ENCODE measurements around the gene GLB1L3.
A peak's percentile ranks its signal among the peaks of the same experiment; 100 is the strongest.

The GLB1L3 gene

GRCh38 chr11:134275534-134276395, at the start of gene GLB1L3:
Gene GLB1L3, plus strand, starts transcription at chr11:134276379. Its CDS starts 362 bp downstream, at chr11:134276741.
- peaks cover 6 to 26% of the 10 kb centered on the region in 2 donors for H3K4me1 ChIP-seq (ENCODE audit: control insufficient read depth in 1 of 2, insufficient read depth in 2 of 2, low read length in 2 of 2)
- peaks cover 52% of the 10 kb centered on the region for H3K27me3 ChIP-seq (ENCODE audit: low read depth, low read length)
- no peaks in the 10 kb centered on the region for H3K36me3 ChIP-seq (ENCODE audit: control insufficient read depth in 1 of 2, insufficient read depth in 2 of 2, low read length in 2 of 2)
- H3K4me3 ChIP-seq (ENCODE audit: low read depth in 1 of 2, low read length in 2 of 2), result peak within 1 kb of the TSS; percentile 37 to 65
- H3K9me3 ChIP-seq (ENCODE audit: control insufficient read depth in 1 of 2, low read length in 2 of 2), result peaks cover 0 to 3% of the 10 kb centered on the region in 2 donors
- H3K27ac ChIP-seq (ENCODE audit: low read length), result no peak within 1 kb of the TSS

- peak overlapping the region in 1 of 2 donors; percentile 3 for H3K4me3 ChIP-seq (ENCODE audit: low read depth in 1 of 2, low read length in 2 of 2)
- H3K27me3 ChIP-seq (ENCODE audit: low read depth, low read length), result no peaks in the 10 kb centered on the region
- no peak overlapping the region for H3K27ac ChIP-seq (ENCODE audit: low read length)
- H3K9me3 ChIP-seq (ENCODE audit: control insufficient read depth in 1 of 2, low read length in 2 of 2), result no peaks in the 10 kb centered on the region
- no peaks in the 10 kb centered on the region for H3K36me3 ChIP-seq (ENCODE audit: control insufficient read depth in 1 of 2, insufficient read depth in 2 of 2, low read length in 2 of 2)
- H3K4me1 ChIP-seq (ENCODE audit: control insufficient read depth in 1 of 2, insufficient read depth in 2 of 2, low read length in 2 of 2), result peaks cover 18 to 35% of the 10 kb centered on the region in 2 donors
Observed at GRCh38 chr11:134226806-134227325, 49.3 kb upstream of the GLB1L3 start.

GRCh38 chr11:134228625-134229024, 47.6 kb upstream of the GLB1L3 start:
- Histone ChIP-seq H3K4me1 (ENCODE audit: control insufficient read depth in 1 of 2, insufficient read depth in 2 of 2, low read length in 2 of 2) (peaks cover 14 to 30% of the 10 kb centered on the region in 2 donors), H3K27ac (ENCODE audit: low read length) (no peak overlapping the region), H3K4me3 (ENCODE audit: low read depth in 1 of 2, low read length in 2 of 2) (no peak overlapping the region), H3K27me3 (ENCODE audit: low read depth, low read length) (no peaks in the 10 kb centered on the region), H3K36me3 (ENCODE audit: control insufficient read depth in 1 of 2, insufficient read depth in 2 of 2, low read length in 2 of 2) (no peaks in the 10 kb centered on the region), H3K9me3 (ENCODE audit: control insufficient read depth in 1 of 2, low read length in 2 of 2) (no peaks in the 10 kb centered on the region)

GRCh38 chr11:134229126-134229790, 46.9 kb upstream of the GLB1L3 start:
- Histone ChIP-seq H3K27ac (ENCODE audit: low read length) (no peak overlapping the region), H3K36me3 (ENCODE audit: control insufficient read depth in 1 of 2, insufficient read depth in 2 of 2, low read length in 2 of 2) (no peaks in the 10 kb centered on the region), H3K27me3 (ENCODE audit: low read depth, low read length) (no peaks in the 10 kb centered on the region), H3K4me3 (ENCODE audit: low read depth in 1 of 2, low read length in 2 of 2) (no peak overlapping the region), H3K9me3 (ENCODE audit: control insufficient read depth in 1 of 2, low read length in 2 of 2) (no peaks in the 10 kb centered on the region), H3K4me1 (ENCODE audit: control insufficient read depth in 1 of 2, insufficient read depth in 2 of 2, low read length in 2 of 2) (peaks cover 14 to 30% of the 10 kb centered on the region in 2 donors)

- H3K27ac ChIP-seq (ENCODE audit: low read length), result no peak overlapping the region
- no peaks in the 10 kb centered on the region for H3K9me3 ChIP-seq (ENCODE audit: control insufficient read depth in 1 of 2, low read length in 2 of 2)
- H3K4me1 ChIP-seq (ENCODE audit: control insufficient read depth in 1 of 2, insufficient read depth in 2 of 2, low read length in 2 of 2), result peaks cover 14 to 29% of the 10 kb centered on the region in 2 donors
Observed at GRCh38 chr11:134230339-134230738, 45.8 kb upstream of the GLB1L3 start.

GRCh38 chr11:134231958-134232659, 44.1 kb upstream of the GLB1L3 start:
- H3K36me3 ChIP-seq (ENCODE audit: control insufficient read depth in 1 of 2, insufficient read depth in 2 of 2, low read length in 2 of 2), result peaks cover 7 to 13% of the 10 kb centered on the region in 2 donors

More at GRCh38 chr11:134230339-134230738, 45.8 kb upstream of the GLB1L3 start:
- H3K36me3 ChIP-seq (ENCODE audit: control insufficient read depth in 1 of 2, insufficient read depth in 2 of 2, low read length in 2 of 2), result peaks cover 0 to 6% of the 10 kb centered on the region in 2 donors
- no peak overlapping the region for H3K4me3 ChIP-seq (ENCODE audit: low read depth in 1 of 2, low read length in 2 of 2)
- no peaks in the 10 kb centered on the region for H3K27me3 ChIP-seq (ENCODE audit: low read depth, low read length)

GRCh38 chr11:134233729-134234179, 42.4 kb upstream of the GLB1L3 start:
- peaks cover 0 to 4% of the 10 kb centered on the region in 2 donors for H3K4me1 ChIP-seq (ENCODE audit: control insufficient read depth in 1 of 2, insufficient read depth in 2 of 2, low read length in 2 of 2)
- H3K27ac ChIP-seq (ENCODE audit: low read length), result no peak overlapping the region
- peaks cover 7 to 13% of the 10 kb centered on the region in 2 donors for H3K36me3 ChIP-seq (ENCODE audit: control insufficient read depth in 1 of 2, insufficient read depth in 2 of 2, low read length in 2 of 2)
- no peaks in the 10 kb centered on the region for H3K9me3 ChIP-seq (ENCODE audit: control insufficient read depth in 1 of 2, low read length in 2 of 2)
- no peaks in the 10 kb centered on the region for H3K27me3 ChIP-seq (ENCODE audit: low read depth, low read length)
- no peak overlapping the region for H3K4me3 ChIP-seq (ENCODE audit: low read depth in 1 of 2, low read length in 2 of 2)

More at GRCh38 chr11:134231958-134232659, 44.1 kb upstream of the GLB1L3 start:
- Histone ChIP-seq H3K27me3 (ENCODE audit: low read depth, low read length) (no peaks in the 10 kb centered on the region), H3K27ac (ENCODE audit: low read length) (no peak overlapping the region), H3K4me3 (ENCODE audit: low read depth in 1 of 2, low read length in 2 of 2) (no peak overlapping the region), H3K4me1 (ENCODE audit: control insufficient read depth in 1 of 2, insufficient read depth in 2 of 2, low read length in 2 of 2) (peaks cover under 1 to 12% of the 10 kb centered on the region in 2 donors), H3K9me3 (ENCODE audit: control insufficient read depth in 1 of 2, low read length in 2 of 2) (no peaks in the 10 kb centered on the region)

GRCh38 chr11:134235399-134235798, 40.8 kb upstream of the GLB1L3 start:
- H3K27ac ChIP-seq (ENCODE audit: low read length), result no peak overlapping the region
- H3K36me3 ChIP-seq (ENCODE audit: control insufficient read depth in 1 of 2, insufficient read depth in 2 of 2, low read length in 2 of 2), result peaks cover 21 to 29% of the 10 kb centered on the region in 2 donors
- no peaks in the 10 kb centered on the region for H3K27me3 ChIP-seq (ENCODE audit: low read depth, low read length)

GRCh38 chr11:134236834-134237556, 39.2 kb upstream of the GLB1L3 start:
- Histone ChIP-seq H3K4me1 (ENCODE audit: control insufficient read depth in 1 of 2, insufficient read depth in 2 of 2, low read length in 2 of 2) (peaks cover 0 to 4% of the 10 kb centered on the region in 2 donors), H3K36me3 (ENCODE audit: control insufficient read depth in 1 of 2, insufficient read depth in 2 of 2, low read length in 2 of 2) (peaks cover 27 to 40% of the 10 kb centered on the region in 2 donors), H3K4me3 (ENCODE audit: low read depth in 1 of 2, low read length in 2 of 2) (no peak overlapping the region), H3K27me3 (ENCODE audit: low read depth, low read length) (no peaks in the 10 kb centered on the region), H3K9me3 (ENCODE audit: control insufficient read depth in 1 of 2, low read length in 2 of 2) (no peaks in the 10 kb centered on the region), H3K27ac (ENCODE audit: low read length) (no peak overlapping the region)

More at GRCh38 chr11:134235399-134235798, 40.8 kb upstream of the GLB1L3 start:
- Histone ChIP-seq H3K4me1 (ENCODE audit: control insufficient read depth in 1 of 2, insufficient read depth in 2 of 2, low read length in 2 of 2) (peaks cover 0 to 4% of the 10 kb centered on the region in 2 donors), H3K4me3 (ENCODE audit: low read depth in 1 of 2, low read length in 2 of 2) (no peak overlapping the region), H3K9me3 (ENCODE audit: control insufficient read depth in 1 of 2, low read length in 2 of 2) (no peaks in the 10 kb centered on the region)

- no peaks in the 10 kb centered on the region for H3K27me3 ChIP-seq (ENCODE audit: low read depth, low read length)
- H3K4me3 ChIP-seq (ENCODE audit: low read depth in 1 of 2, low read length in 2 of 2), result no peak overlapping the region
- H3K4me1 ChIP-seq (ENCODE audit: control insufficient read depth in 1 of 2, insufficient read depth in 2 of 2, low read length in 2 of 2), result peaks cover 0 to under 1% of the 10 kb centered on the region in 2 donors
- no peak overlapping the region for H3K27ac ChIP-seq (ENCODE audit: low read length)
- peaks cover 31 to 45% of the 10 kb centered on the region in 2 donors for H3K36me3 ChIP-seq (ENCODE audit: control insufficient read depth in 1 of 2, insufficient read depth in 2 of 2, low read length in 2 of 2)
- no peaks in the 10 kb centered on the region for H3K9me3 ChIP-seq (ENCODE audit: control insufficient read depth in 1 of 2, low read length in 2 of 2)
Observed at GRCh38 chr11:134237557-134237922, 38.6 kb upstream of the GLB1L3 start.
